Fibroblast of mammary gland (primary cell): ENCODE measurements around the gene KDM4D.

Source experiments
- DNase-seq: peaks from one replicate; pipeline ENCODE4 v3.0.0-alpha.2; 2010; ENCODE audit warnings: low read depth
- H3K4me3 ChIP-seq: 2 replicates; pipeline ENCODE4 v1.5.1; 2011; ENCODE audit warnings: low read depth, mild to moderate bottlenecking, low read length, moderate library complexity; ENCODE audit not compliant: control insufficient read depth
- TF ChIP-seq, protein P1 (sequence below): conservative IDR thresholded peaks from 2 replicates; pipeline ENCODE4 v1.5.1; 2011; ENCODE audit warnings: low read depth, low read length, inconsistent platforms; ENCODE audit not compliant: control insufficient read depth, insufficient read depth

KDM4D gene

DNA sequence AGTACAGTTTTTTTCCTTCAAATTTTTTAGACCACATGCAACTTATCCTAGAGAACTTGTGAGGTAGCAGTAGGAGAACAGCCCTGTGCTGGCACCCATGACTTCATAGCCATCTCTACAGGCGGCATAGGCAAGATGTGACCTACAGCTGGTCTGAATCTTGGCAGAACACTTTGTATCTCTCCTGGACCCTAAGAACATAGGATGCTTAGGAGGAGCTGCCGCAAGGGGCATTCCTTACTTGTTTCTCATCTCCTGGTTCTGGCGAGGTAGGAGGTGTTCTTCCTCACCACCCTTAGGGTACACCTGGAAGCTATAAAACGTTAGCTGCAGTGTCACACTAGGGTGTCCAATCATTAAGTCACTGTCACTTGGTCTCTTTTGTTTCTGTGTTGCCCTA lies 16.5 kb upstream of the KDM4D start:
- TF ChIP-seq, protein P1, sequence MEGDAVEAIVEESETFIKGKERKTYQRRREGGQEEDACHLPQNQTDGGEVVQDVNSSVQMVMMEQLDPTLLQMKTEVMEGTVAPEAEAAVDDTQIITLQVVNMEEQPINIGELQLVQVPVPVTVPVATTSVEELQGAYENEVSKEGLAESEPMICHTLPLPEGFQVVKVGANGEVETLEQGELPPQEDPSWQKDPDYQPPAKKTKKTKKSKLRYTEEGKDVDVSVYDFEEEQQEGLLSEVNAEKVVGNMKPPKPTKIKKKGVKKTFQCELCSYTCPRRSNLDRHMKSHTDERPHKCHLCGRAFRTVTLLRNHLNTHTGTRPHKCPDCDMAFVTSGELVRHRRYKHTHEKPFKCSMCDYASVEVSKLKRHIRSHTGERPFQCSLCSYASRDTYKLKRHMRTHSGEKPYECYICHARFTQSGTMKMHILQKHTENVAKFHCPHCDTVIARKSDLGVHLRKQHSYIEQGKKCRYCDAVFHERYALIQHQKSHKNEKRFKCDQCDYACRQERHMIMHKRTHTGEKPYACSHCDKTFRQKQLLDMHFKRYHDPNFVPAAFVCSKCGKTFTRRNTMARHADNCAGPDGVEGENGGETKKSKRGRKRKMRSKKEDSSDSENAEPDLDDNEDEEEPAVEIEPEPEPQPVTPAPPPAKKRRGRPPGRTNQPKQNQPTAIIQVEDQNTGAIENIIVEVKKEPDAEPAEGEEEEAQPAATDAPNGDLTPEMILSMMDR = no peak
- DNase-seq = peak; percentile 23
- no peak overlapping the region for H3K4me3 ChIP-seq

DNA sequence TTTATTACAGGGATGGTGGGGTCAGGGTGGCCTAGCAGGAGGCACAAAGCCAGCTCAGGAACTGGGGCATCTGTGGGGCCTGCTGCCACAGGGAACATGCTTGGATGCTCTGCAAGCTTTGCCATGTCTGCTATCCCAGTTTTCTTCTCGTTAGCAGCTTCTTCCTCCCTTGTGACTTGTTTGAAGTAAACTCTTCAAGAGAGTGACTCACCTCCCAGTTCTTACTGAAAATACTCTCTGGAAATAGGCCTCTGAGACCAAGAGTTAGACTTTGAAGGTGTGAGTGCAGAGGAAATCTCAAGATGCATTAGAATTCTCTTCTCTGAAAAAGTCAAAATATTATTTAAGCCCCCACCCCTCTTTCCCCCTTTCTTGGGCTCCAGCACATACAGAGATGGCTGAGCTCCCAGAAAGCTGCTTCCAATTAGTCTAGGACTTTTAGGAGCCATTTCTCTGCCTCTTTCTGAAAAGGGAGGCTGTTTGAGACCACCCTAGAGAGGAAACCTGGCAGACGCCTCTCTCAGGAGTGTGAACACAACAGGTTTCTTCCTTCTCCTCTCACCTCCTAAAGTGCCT lies 15.3 kb upstream of the KDM4D start:
- TF ChIP-seq, protein P1 = no peak
- no peak overlapping the region for H3K4me3 ChIP-seq
- DNase-seq = peak; percentile 76

DNA sequence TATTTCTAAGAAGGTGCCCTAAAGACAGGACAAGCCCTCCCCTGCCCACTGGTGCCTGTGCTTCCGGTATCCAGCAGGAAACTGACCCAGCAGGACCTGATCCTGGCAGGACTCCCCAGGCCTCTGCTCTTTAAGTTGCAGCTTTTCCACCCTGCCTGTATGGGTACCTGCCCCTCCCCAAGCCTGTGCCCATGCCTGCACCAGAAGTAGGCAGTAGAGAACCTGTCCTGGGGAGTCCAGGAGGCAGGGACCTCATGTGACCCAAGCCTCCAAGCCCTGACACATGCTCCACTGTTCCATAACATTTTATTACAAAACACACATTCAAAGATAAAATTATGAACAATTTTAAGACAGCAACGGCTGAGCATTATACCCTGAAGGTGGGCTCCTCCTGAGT lies 14.3 kb upstream of the KDM4D start:
- no peak for DNase-seq
- no peak overlapping the region for H3K4me3 ChIP-seq
- TF ChIP-seq, protein P1 = no peak

GRCh38 chr11:94960488-94960887 lies 13.0 kb upstream of the KDM4D start:
- TF ChIP-seq, protein P1 = no peak
- no peak for DNase-seq

GRCh38 chr11:94961255-94961654 lies 12.3 kb upstream of the KDM4D start:
- H3K4me3 ChIP-seq = no peak overlapping the region
- TF ChIP-seq, protein P1 = no peak
- DNase-seq = no peak

More at GRCh38 chr11:94960488-94960887, 13.0 kb upstream of the KDM4D start:
- no peak overlapping the region for H3K4me3 ChIP-seq

- no peak overlapping the region for H3K4me3 ChIP-seq
- TF ChIP-seq, protein P1 = no peak
- DNase-seq = no peak
Measured at GRCh38 chr11:94964934-94965333, 8.6 kb upstream of the KDM4D start.

GRCh38 chr11:94968334-94968958 lies 5.1 kb upstream of the KDM4D start:
- DNase-seq = peak; percentile 75
- H3K4me3 ChIP-seq = no peak overlapping the region
- TF ChIP-seq, protein P1 = peak; percentile 75
